Suppressor macrophage treated with lipopolysaccharide for 4 hours (primary cell): ENCODE results near the gene AARS2.

Experiments used
- DNase-seq: peaks from one replicate; pipeline ENCODE4 v3.0.0-alpha.2; 2020

The AARS2 gene

DNA sequence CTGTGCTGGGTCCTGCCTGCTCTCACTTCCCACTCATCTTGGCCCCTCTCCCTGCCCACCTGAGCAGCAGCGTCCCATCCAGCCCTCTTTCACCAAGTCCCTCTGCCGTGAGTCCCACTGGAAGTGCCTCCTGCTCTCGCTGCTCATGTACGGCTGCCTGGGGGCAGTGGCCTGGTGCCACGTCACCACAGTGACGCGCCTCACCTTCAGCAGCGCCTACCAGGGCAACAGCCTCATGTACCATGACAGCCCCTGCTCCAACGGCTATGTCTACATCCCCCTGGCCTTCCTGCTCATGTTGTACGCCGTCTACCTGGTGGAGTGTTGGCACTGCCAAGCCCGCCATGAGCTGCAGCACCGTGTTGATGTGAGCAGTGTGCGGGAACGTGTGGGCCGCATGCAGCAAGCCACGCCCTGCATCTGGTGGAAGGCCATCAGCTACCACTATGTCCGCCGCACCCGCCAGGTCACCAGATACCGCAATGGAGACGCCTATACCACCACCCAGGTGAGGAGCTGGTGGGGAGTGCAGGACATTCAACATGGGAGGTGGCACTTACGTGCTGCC lies 40.1 kb downstream of the AARS2 start:
- DNase-seq: no peak

DNA sequence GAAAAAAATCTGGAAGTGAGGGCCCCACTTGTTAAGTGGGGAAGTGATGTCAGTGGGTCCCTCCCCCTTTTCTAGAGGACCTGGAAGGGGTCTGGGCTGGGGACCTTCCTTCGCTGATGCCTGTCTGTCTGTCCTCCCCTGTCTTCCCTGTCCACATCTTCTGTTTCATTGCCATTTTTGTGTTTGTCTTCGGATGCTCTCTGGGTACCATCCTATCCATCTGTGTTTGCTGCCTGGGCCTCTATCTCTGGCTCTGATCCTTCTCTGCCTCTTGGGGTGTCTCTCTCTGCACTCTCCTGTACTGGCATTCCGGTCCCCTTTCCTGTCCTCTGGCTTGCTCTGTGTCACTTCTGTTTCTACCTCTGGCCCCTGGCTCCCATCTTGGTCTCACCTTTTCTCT lies 40.6 kb downstream of the AARS2 start:
- DNase-seq: no peak

DNA sequence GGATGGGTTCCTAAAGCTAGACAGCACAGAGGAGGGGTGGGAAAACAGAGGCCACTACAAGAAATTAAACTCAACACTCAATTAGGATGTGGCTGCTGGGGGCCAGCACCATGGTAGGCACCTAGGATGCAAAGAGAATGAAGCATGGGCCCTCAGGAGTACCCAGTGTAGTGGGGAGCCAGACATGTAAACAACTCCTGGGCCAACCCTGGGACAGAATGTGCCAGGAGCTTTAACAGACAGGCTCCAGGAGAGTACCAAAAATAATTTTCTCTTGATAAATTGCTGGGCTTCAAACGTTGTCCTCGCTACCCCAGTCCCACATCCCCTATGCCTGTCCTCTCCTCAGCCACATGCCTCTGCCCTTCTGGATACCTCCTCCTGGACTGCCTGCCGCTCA lies 41.2 kb downstream of the AARS2 start:
- no peak for DNase-seq

DNA sequence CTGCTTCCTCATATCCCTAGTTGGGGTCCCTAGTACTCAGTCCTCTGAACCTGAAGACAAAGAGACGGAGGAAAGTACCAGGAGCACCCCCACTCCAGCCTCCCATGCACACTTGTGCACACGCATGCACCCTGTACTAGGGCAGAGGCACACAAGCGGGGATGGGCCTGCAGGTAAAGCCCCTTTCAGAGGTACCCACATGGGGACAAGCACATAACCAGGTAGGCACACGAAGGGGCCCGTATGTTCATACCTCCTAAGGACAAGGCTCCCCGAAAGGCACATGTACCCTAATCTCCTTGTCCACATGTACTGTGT lies 41.8 kb downstream of the AARS2 start:
- DNase-seq: no peak

DNA sequence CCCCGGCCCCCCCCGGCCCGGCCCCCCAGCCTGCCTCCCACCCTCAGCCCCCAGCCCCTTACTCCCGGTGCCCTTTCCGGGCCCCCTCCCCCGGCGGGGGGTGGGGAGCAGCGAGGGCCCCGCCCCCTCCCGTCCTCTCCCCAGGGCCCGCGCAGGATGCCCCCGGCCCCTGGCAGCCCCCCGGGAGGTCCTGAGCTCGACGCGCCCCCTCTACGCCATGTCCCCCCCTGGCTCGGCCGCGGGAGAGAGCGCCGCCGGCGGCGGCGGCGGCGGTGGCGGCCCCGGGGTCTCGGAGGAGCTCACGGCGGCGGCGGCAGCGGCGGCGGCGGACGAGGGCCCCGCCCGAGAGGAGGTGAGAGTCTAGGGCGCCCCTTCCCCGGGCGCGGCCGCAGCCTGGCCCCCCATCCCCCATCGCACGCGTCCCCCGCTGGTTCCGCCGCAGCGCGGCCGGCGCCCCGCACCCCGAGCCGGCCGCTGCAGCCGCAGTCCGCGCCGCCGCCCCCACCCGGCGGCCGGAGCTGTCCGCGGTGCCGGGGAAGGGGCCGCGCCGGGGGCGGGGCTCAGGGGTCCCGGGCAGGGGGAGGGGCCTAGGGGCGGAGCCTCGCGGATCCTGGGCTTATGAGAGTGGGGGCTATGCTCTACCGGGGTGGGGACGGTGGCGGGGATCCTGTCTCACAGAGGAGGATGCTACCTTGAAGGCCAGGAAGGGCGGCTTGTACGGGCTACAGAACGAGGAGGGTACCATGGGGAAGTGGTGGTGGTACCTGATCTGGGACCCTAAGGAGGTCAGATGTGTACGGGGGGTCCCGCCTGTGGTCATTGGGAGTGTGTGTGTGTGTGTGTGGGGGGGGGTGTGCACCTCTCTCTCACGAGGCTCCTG lies 42.4 kb downstream of the AARS2 start:
- DNase-seq: no peak

DNA sequence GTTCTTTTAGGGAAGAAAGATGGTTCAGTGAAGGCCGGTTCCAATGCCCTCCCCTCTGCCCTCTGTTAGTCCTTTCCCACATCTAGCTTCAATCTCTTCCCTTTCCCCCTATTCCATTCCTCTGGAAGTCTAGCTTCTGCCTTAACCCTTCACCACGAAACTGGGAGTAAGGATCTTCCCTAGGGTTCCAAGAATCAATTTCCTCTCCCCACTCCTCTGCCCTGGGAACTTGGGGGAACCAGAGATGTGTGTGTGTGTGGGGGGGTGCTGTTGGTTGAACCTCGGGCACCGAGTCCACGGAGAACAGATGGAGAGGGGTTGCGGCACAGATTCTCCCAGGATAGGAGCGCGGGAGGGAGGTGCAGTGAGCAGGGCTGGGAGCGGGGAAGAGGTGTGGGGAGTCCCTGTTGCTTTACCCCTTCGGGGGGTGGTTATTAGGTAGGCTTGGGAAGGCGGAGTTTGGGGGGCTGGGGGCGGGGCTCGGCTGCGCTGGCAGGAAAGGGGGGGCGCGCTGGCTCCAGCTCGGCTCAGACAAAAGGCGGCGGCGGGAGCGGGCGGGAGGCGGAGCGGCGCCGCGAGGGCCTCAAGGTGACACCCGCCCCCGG lies 43.1 kb downstream of the AARS2 start, which contains the start of gene TMEM151B:
Gene TMEM151B, plus strand, starts transcription at position 530 of the 605 bp plus-strand sequence. CDS start 293 bp downstream, outside the sequence.
- no peak for DNase-seq

DNA sequence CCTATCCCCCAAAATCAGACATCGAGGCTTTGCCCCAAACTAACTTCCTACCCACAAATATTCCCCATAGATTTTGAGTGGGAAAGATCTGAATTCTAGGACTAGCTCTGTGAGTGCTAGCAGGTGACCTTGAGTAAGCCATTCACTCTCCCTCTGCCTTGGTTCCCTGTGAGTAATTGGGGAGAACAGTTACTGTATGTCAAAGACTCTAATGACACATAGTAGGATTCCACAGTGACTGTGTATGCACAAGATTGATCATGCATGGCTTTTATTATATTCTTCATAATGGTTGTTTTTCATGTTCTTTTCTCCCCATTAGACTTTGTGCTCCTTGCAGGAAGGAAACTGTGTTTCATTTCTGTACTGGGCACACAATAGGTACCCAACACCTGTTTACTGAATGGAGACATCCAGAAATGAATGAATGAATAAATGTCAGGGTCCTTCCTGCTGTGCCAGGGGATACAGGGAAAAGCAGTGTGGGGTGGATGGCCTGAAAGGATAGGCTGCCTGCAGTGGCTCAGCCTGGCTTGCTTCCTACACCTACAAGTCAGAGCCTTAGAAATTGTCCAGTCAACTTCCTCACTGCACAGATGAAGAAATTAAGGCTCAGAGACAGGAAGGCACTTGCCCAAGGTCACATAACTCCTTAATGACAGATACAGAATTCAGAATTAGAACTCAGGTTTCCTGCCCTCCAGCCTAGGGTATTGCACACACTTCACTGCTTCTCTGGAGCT lies 43.8 kb downstream of the AARS2 start:
- DNase-seq: peak; percentile 46

DNA sequence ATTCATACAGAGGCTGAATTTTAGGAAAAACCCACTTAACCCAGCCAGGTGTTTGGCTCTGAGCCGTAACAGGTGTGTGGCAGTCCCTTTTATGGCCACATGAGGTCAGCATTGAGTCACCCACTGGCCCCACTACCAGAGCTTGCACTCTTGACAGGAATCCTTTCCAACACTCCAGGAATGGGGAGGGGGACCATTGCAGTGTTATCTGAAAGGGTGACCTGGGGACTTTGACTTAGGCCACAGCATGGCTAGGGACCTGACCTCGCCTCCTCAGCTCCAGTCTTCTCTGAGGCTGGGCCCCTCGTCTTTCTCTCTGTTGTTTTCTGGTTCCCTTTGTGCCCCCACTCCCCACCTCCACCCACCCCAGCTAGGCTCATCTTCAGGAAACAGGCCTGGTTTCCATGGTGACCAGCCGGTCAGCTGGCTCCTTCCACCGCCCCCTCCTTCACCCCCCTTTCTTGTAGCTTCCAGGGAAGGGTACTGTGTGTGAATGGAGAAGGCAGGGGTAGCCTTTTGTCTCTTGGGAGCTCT lies 45.0 kb downstream of the AARS2 start:
- peak; percentile 46 for DNase-seq

DNA sequence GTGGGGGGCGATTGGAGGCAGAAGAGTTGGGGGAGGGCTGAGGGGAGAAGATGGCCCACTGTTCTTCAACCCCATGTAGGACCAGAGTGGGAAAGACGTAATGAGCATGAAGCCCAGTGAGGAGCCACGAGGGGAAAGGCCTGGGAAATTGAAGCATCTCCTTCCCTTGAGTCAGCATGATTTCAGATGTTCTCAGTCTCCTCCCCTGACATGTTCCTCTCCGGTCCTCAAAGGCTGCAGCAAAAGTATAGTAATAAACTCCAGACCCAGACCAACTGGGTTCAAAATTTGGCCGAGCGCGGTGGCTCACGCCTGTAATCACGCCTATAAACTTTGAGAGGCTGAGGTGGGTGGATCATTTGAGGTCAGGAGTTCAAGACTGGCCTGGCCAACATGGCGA lies 45.9 kb downstream of the AARS2 start:
- DNase-seq: no peak

DNA sequence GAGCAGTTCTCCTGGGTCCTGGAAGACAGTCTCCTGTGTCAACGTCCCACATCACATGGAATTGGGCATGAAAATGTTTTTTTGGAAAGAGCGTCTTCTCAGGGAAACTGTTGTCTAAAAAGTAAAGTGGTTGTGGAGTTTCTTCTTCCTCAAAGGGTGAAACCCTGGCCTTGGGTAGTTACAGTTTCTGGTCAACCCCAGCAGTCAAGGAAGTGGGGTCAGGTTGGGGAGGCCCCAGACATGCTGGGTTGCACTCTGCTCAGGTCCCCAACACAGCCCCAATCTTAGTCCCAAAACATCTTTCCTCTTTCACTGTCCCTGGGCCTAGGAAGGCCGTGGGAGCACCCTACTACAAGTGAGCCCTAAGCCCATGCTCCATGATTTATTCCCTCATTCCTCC lies 46.8 kb downstream of the AARS2 start:
- DNase-seq: no peak

DNA sequence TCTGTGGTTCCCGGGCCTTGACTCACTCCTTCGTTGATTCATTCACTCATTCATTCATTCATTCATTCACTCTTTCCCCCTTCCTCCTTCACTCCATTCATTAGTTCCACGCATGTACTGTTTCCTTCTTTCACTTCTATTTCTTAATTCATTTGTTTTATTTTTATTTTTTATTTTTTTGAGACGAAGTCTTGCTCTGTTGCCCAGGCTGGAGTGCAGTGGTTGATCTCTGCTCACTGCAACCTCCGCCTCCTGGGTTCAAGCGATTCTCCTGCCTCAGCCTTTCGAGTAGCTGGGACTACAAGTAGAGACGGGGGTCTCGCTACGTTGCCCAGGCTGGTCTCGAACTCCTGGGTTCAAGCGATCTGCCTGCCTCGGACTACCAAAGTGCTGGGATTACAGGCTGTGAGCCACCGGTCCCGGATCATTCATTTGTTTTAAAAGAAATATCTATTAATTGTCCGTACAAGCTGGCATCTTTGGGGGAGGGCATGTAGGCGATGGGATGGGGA lies 47.4 kb downstream of the AARS2 start:
- DNase-seq: no peak

DNA sequence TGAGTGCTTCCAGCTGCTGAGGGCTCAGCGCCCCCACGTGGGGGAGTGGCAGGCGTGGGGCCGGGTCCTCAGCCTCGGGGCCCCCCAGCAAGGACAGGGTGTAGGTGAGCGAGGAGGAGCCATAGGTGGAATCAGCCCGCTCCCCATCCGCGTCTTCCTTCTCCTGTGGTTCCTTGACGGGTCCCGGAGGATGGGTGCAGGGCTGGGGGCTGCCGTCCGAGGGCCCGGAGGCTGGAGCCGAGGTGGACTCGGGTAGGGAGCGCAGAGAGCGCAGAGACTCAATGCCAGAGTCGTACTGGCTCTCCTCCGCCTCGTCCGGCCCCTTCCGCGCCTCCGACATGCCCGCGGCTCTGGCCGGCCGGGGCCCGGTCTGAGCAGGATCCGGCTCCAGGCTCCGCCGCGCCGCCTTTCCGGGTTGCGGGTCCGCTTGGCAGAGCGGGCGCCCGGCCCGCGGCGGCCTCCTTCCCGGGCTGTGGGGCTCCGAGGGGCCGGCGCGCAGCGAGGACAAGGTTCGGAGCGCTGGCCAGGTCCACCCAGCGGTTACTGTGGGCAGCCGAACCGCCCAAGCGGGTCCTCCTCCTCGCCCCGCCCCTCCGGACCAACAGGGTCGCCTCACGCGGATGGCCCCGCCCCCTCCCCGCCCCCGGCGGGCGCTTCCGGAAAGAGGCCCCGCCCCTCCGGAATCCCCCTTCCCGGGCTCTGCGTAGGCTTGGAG lies 48.0 kb downstream of the AARS2 start, which contains the start of gene NFKBIE:
Gene NFKBIE, minus strand, starts transcription at position 545 of the 715 bp plus-strand sequence. Its CDS starts 205 bp downstream, at position 340.
- peak; percentile 99 for DNase-seq

DNA sequence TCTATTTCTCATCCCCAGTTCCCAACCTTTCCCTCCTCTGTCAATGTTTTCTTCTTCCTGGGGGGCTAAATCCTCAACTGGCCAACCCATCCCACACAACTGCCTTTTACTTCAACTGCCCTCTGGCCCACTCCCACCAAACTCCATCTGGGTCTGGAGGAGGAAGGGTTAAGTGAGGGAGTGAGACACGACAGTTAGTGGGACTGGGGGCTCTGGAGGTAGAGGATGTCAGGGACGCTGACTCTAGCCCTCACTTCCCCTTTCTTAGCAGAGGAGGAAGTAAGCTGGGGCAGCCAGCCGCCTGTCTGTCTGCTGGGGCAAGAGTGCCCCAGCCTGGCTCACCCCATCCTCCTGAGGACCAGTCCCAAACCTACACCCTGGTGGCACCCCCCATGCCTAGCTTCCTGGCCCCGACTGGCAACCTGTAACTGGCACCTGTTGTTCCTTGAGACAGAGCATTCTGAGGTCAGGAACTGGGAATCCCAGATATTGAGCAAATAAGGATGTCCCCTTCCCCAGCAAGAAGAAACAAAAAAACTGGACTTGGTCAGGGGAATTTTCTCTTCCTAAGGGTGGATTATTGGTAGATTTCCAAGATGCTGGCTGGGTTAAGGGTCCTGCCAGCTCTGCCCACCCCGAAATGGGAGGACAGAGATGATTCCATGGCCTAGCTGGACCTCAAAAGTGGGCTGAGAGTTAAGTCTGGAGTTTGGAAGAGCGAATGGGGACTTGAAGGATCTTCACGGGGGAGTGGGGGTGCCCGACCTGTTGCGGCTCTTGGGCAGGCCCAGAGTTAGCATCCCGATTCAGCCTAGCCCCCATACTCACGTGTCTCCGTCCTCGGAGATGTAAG lies 48.8 kb downstream of the AARS2 start:
- peak; percentile 86 for DNase-seq

DNA sequence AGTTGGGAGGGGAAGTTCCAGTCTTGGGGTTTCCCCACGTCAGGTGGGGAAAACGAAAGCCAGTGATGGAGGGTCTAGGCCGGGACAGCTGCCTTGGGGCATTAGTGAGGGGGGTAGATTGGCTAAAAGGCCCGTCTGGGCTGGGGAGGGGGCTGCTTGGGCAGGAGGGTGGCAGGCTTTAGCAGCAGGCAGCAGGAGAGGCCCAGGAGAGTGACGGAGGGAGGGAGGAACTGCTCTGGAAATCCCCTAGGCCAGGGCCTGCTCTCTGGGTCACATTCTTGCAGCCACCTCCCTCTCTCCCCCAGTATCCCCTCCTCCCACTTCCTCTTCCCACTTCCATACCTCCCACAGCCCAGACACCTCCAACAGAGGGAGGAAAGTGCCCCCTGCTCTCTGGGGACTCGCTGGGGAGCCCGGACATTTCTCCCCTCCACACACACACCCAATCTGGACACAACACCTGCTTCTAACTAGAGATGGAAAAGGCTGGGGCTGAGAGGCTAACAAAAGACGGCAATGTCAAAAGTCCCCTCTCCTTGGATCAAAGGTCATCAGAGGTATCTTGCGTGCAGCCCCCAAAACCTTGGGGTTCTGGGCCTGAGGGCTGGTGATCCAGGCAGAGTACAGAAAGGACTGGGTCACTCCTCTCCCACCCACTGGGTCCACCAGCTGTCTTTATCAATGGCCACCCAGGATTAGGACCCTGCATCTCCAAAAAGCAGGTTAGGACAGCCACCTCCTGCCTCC lies 49.6 kb downstream of the AARS2 start:
- peak; percentile 74 for DNase-seq

DNA sequence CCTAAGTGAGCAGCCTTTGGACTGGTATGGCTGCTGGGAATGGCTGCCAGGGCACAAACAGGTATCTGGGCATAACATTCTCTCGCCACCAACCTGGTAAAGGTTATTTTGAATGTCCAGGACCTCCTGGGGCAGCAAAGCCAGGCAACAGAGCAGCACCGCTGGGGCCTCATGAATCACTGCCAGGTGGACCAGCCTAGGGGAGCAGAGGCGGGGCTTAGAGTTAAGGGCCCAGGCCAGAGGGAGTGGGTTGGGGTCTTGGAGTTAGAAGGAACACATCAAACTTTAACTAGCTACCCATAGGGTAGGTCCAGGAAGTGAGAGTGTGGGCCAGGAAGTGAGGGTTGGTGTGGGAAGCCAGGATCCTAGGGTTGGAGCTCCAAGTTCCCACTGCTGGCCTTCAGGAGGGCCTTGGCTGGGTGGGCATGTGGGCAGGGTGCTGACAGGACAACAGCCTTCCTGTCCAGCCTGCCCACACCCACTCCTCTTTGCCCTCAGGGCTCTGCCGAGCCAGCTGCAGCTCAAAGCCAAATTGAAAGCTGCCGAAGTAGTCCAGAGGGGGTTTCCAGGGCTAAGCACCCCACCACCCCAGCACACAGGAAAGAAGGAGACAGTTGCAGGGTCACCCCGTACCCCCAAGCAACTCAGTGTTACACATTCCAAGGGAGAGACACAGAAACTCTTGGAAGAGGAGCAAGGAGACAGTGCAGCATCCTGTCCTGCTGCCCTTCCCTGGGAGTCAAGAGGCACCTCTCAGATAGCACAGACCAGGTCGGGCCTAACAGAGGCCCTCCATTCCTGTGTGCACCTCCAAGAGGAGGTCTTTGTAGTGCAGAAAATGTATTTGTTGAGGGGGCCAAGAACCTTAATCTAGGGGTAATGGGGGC lies 50.4 kb downstream of the AARS2 start:
- no peak for DNase-seq

DNA sequence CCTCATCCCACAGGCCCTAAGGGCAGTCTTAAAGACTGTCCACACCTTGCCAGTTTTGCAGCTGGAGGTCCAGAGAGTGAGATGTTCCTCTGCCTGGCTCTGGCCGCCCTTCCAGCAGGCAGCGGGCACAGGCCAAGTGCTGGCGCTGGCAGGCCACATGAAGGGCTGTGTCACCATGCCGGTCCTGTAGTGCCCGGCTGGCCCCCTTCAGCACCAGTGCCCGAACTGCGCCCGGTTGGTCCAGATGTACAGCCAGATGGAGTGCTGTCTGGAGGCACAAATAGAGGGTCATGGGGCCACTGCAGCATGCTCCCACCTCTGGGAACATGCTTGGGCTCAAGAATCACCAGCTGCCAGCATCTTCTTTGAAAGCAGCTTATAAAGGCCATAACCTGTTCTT lies 51.6 kb downstream of the AARS2 start:
- no peak for DNase-seq

DNA sequence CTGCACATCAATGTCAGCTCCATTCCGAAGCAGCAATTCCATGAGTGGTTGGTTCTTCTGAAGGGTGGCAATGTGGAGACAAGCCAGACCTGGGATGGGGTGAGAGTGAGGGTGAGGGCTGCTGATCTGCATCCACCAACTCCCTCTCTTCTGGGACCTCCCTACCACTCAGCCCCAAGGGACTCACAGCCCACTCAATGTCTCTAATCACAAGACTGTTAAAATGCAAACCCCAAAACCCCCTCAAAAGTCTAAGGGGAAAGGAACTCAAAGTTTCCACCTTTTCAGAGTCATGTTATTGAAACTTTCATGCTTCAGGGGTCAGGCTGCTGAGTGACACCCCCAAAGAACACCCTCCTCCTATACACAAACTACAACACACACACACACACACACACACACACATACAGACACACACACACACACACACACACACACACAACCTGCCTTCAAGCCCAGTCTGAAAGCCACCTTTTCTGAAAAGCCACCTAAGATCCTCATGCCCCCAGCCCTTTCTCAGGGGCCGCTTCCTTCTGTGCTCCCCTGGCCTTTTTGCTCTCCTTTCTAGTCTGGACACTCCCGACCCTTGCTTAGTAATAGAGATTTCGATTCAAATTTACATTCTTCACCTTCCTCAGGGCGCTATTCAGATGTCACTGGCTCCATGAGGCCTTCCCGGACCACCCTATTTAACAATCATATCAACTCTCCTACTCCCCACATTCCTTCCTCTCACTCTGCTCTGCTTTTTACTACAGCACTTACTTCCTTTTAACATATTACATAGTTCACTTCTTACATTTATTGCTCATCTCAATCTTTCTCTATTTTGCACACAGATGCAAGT lies 52.5 kb downstream of the AARS2 start:
- no peak for DNase-seq

DNA sequence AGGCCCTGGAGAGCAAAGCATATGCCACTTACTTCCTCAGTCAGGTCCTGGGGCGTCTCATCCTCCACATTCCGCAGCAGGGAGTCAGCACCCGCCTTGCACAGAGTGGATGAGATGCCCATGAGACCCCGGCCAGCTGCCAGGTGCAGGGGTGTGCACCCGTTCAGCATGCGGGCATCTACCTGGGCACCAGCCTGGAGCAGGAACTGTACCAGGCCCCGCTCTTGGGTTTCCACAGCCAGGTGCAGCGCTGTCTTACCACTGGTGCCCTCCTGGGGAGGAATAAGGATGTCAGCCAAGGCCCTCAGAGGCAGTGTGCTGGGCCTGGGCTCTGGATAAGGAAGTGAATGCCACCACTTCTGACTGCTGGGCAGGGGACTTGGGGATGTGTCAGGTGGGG lies 53.1 kb downstream of the AARS2 start:
- no peak for DNase-seq
